SK-N-SH (cell line): ENCODE measurements around the gene PTS. TPM values are rescaled to one million over a fixed set of nuclear protein-coding genes. Genes with fewer than 3 reads are reported as not detected.

Experiments
- CTCF ChIA-PET: fragments of 300-600, 350-600 bp; formaldehyde crosslinking; extraction: SDS; loops from one replicate; lab custom pipeline; 2021; lab: Yijun Ruan, JAX
- POLR2A ChIA-PET: fragments of 350-600 bp; sonication (Branson Sonifier 250); formaldehyde crosslinking; extraction: SDS; loops from one replicate; lab custom pipeline; 2020; ENCODE audit warnings: antibody characterized with exemption, inconsistent platforms; lab: Yijun Ruan, JAX
- DNase-seq: peaks from one replicate; pipeline ENCODE4 v3.0.0; 2012
- H2AFZ ChIP-seq: fragments of 200-600 bp; sonication (generic); 2 replicates; pipeline ENCODE4 v1.8.1; 2016; ENCODE audit warnings: antibody characterized with exemption, mild to moderate bottlenecking, low read depth
- H3F3A ChIP-seq: fragments of 200-600 bp; sonication (generic); replicated peaks from 2 replicates; pipeline ENCODE3; 2016; ENCODE audit warnings: antibody characterized with exemption, mild to moderate bottlenecking; ENCODE audit not compliant: insufficient read depth
- H3K27ac ChIP-seq, 2 experiments: fragments of 200-500 bp in 1 of 2; fragments of 200-600 bp in 1 of 2; sonication (Bioruptor generic) in 1 of 2; sonication (generic), shearing (Covaris generic) in 1 of 2; 2 replicates each; pipeline versions ENCODE4 v1.5.1 to v1.6.1; 2014 to 2016; ENCODE audit warnings: low read depth in 2 of 2, inconsistent platforms in 1 of 2, low read length in 1 of 2, mild to moderate bottlenecking in 1 of 2, mixed read lengths in 1 of 2
- H3K27me3 ChIP-seq: fragments of 200-600 bp; sonication (generic), shearing (Covaris generic); 2 replicates; pipeline ENCODE4 v1.6.1; 2016; ENCODE audit warnings: mixed run types; ENCODE audit not compliant: insufficient read depth
- H3K36me3 ChIP-seq, 2 experiments: fragments of 200-500 bp in 1 of 2; fragments of 200-600 bp in 1 of 2; sonication (Bioruptor generic) in 1 of 2; sonication (generic) in 1 of 2; replicated peaks in 1 of 2; 2 replicates each; pipeline versions ENCODE3 to v1.5.1; 2014 to 2016; ENCODE audit warnings: low read length in 1 of 2, mild to moderate bottlenecking in 1 of 2; ENCODE audit not compliant: insufficient read depth in 2 of 2, control insufficient read depth in 1 of 2
- H3K4me1 ChIP-seq, 2 experiments: fragments of 200-500 bp in 1 of 2; fragments of 200-600 bp in 1 of 2; sonication (Bioruptor generic) in 1 of 2; sonication (generic), shearing (Covaris generic) in 1 of 2; 2 replicates each; pipeline versions ENCODE4 v1.5.1 to v1.6.1; 2014 to 2016; ENCODE audit warnings: low read depth in 1 of 2, low read length in 1 of 2, mixed run types in 1 of 2; ENCODE audit not compliant: insufficient read depth in 2 of 2, control insufficient read depth in 1 of 2
- H3K4me2 ChIP-seq: fragments of 200-600 bp; sonication (generic), shearing (Covaris generic); 2 replicates; pipeline ENCODE4 v1.6.1; 2017; ENCODE audit warnings: mixed run types
- H3K4me3 ChIP-seq, 2 experiments: fragments of 200-500 bp in 1 of 2; fragments of 200-600 bp in 1 of 2; sonication (Bioruptor generic) in 1 of 2; sonication (generic), shearing (Covaris generic) in 1 of 2; 2 replicates each; pipeline versions ENCODE4 v1.5.1 to v1.8.1; 2014 to 2016; ENCODE audit warnings: low read depth in 2 of 2, inconsistent platforms in 1 of 2, low read length in 1 of 2, mild to moderate bottlenecking in 1 of 2, mixed read lengths in 1 of 2, moderate library complexity in 1 of 2
- H3K79me2 ChIP-seq: fragments of 200-600 bp; sonication (generic); 2 replicates; pipeline ENCODE4 v1.8.1; 2017; ENCODE audit warnings: mild to moderate bottlenecking; ENCODE audit not compliant: insufficient read depth
- H3K9ac ChIP-seq: fragments of 200-600 bp; sonication (generic); 2 replicates; pipeline ENCODE4 v1.6.1; 2017; ENCODE audit warnings: mixed run types
- H3K9me2 ChIP-seq: fragments of 200-600 bp; sonication (generic); 2 replicates; pipeline ENCODE4 v1.6.1; 2017; ENCODE audit warnings: mixed run types
- H3K9me3 ChIP-seq: fragments of 200-600 bp; sonication (generic); 2 replicates; pipeline ENCODE4 v1.6.1; 2017; ENCODE audit warnings: mixed run types, mild to moderate bottlenecking, moderate library complexity
- H4K20me1 ChIP-seq: fragments of 200-600 bp; sonication (generic); 2 replicates; pipeline ENCODE4 v1.6.1; 2017; ENCODE audit warnings: mild to moderate bottlenecking, mixed run types; ENCODE audit not compliant: insufficient read depth
- ELF1 ChIP-seq: IDR thresholded peaks from 2 replicates; pipeline ENCODE4 v1.4.0; 2012
- EP300 ChIP-seq, 2 experiments: IDR thresholded peaks; 2 replicates each; pipeline versions ENCODE4 v1.4.0 to v1.6.1; 2012; ENCODE audit warnings: borderline replicate concordance in 1 of 2, low read depth in 1 of 2, low read length in 1 of 2
- EZH2phosphoT487 ChIP-seq: fragments of 200-600 bp; sonication (generic); IDR thresholded peaks from 2 replicates; pipeline ENCODE4 v1.6.1; 2017; ENCODE audit warnings: low read depth, mixed run types, mild to moderate bottlenecking, antibody characterized with exemption, moderate library complexity, borderline replicate concordance
- FOSL2 ChIP-seq: IDR thresholded peaks from 2 replicates; pipeline ENCODE4 v1.4.0; 2012; ENCODE audit warnings: low read depth, mild to moderate bottlenecking, moderate library complexity, borderline replicate concordance
- FOXJ3 ChIP-seq: sonication (generic); formaldehyde crosslinking; IDR thresholded peaks from 2 replicates; pipeline ENCODE4 v1.5.1; 2020; ENCODE audit warnings: mild to moderate bottlenecking, missing genetic modification reagents
- FOXM1 ChIP-seq: IDR thresholded peaks from 2 replicates; pipeline ENCODE4 v1.4.0; 2012; ENCODE audit warnings: low read depth, mild to moderate bottlenecking
- IRF3 ChIP-seq: fragments of 150-350 bp; IDR thresholded peaks from 2 replicates; pipeline ENCODE4 v1.6.1; 2016; ENCODE audit warnings: mild to moderate bottlenecking, low read depth, low read length
- MAX ChIP-seq: IDR thresholded peaks from 2 replicates; pipeline ENCODE4 v1.4.0; 2012; ENCODE audit warnings: low read depth
- MXI1 ChIP-seq: IDR thresholded peaks from 2 replicates; pipeline ENCODE4 v1.6.1; 2012; ENCODE audit warnings: mild to moderate bottlenecking, low read depth, low read length, improper control_type of control experiment
- NRF1 ChIP-seq: IDR thresholded peaks from 2 replicates; pipeline ENCODE4 v1.6.1; 2012; ENCODE audit warnings: low read depth, mild to moderate bottlenecking, low read length
- PBX3 ChIP-seq: IDR thresholded peaks from 2 replicates; pipeline ENCODE4; 2012
- RAD21 ChIP-seq: IDR thresholded peaks from 2 replicates; pipeline ENCODE4 v1.6.1; 2012; ENCODE audit warnings: mild to moderate bottlenecking, low read length
- RCOR1 ChIP-seq: fragments of 150-350 bp; IDR thresholded peaks from 2 replicates; pipeline ENCODE4 v1.6.1; 2017; ENCODE audit warnings: antibody characterized with exemption, low read length
- RXRA ChIP-seq: IDR thresholded peaks from 2 replicates; pipeline ENCODE4 v1.4.0; 2012; ENCODE audit warnings: low read depth, mild to moderate bottlenecking, borderline replicate concordance
- SMC3 ChIP-seq: IDR thresholded peaks from 2 replicates; pipeline ENCODE4 v1.6.1; 2012; ENCODE audit warnings: low read depth, low read length, improper control_type of control experiment
- TAF1 ChIP-seq: IDR thresholded peaks from 2 replicates; pipeline ENCODE4 v1.6.1; 2012; ENCODE audit warnings: low read depth, mild to moderate bottlenecking, low read length, moderate library complexity, borderline replicate concordance
- TCF12 ChIP-seq: IDR thresholded peaks from 2 replicates; pipeline ENCODE4 v1.4.0; 2012
- TEAD4 ChIP-seq: IDR thresholded peaks from 2 replicates; pipeline ENCODE4 v1.4.0; 2012; ENCODE audit warnings: mild to moderate bottlenecking, borderline replicate concordance; ENCODE audit not compliant: insufficient read depth
- YY1 ChIP-seq: IDR thresholded peaks from 2 replicates; pipeline ENCODE4 v1.4.0; 2012; ENCODE audit warnings: low read depth, mild to moderate bottlenecking
- ZBTB33 ChIP-seq: IDR thresholded peaks from 2 replicates; pipeline ENCODE4 v1.4.0; 2012; ENCODE audit warnings: low read depth, borderline replicate concordance
- WGBS: methylation state at CpG from one replicate; pipeline ENCODE4 v1.1.6; 2017; ENCODE audit warnings: low lambda C conversion rate; 5-methylcytosine and 5-hydroxymethylcytosine counted together
- polyA plus RNA-seq, 3 experiments: library from polyadenylated mRNA; depleted of rRNA; stranded (reverse); fragments of >200 nt; gene quantifications; 2 replicates each; pipeline ENCODE4 v1.2.3, GENCODE V29; 2012

PTS gene
- polyA plus RNA-seq, 1 of the 3 experiments (the other 2 are of a cell fraction), result 54.0 TPM

GRCh38 chr11:112179601-112180000, 46.6 kb upstream of the PTS start:
- H3K4me1 ChIP-seq, result peaks cover 4 to 6% of the 10 kb centered on the region in 2 experiments; a peak in 2 of 4 replicates
- H3K4me3 ChIP-seq, result no peak overlapping the region
- H3K4me2 ChIP-seq, result no peak overlapping the region
- H3K9ac ChIP-seq, result no peak overlapping the region
- TF ChIP-seq EZH2phosphoT487 (no peak), RCOR1 (no peak), TCF12 (no peak)
- H4K20me1 ChIP-seq, result no peaks in the 10 kb centered on the region
- H3F3A ChIP-seq, result no peaks in the 10 kb centered on the region
- H3K36me3 ChIP-seq, result no peaks in the 10 kb centered on the region
- H3K9me3 ChIP-seq, result no peaks in the 10 kb centered on the region
- H3K27me3 ChIP-seq, result no peaks in the 10 kb centered on the region
- no peak for DNase-seq
- POLR2A ChIA-PET, result no interaction called here
- CTCF ChIA-PET, result no interaction called here
- H3K9me2 ChIP-seq, result no peaks in the 10 kb centered on the region
- H3K27ac ChIP-seq, result no peak overlapping the region
- no peaks in the 10 kb centered on the region for H3K79me2 ChIP-seq
- no peak overlapping the region for H2AFZ ChIP-seq

- Histone ChIP-seq H4K20me1 (no peaks in the 10 kb centered on the region), H3F3A (no peaks in the 10 kb centered on the region), H3K9ac (no peak overlapping the region), H3K27me3 (no peaks in the 10 kb centered on the region), H3K79me2 (no peaks in the 10 kb centered on the region), H3K4me2 (no peak overlapping the region), H3K9me2 (no peaks in the 10 kb centered on the region), H3K4me1 (no peaks in the 10 kb centered on the region), H3K27ac (no peak overlapping the region), H3K9me3 (no peaks in the 10 kb centered on the region), H2AFZ (no peak overlapping the region), H3K36me3 (no peaks in the 10 kb centered on the region), H3K4me3 (no peak overlapping the region)
- POLR2A ChIA-PET, result no interaction called here
- TF ChIP-seq TEAD4 (no peak), EZH2phosphoT487 (no peak), RXRA (no peak), MXI1 (no peak), NRF1 (no peak), PBX3 (no peak), RAD21 (no peak)
- WGBS, result 71% methylated on average over 1 of the region's 1 CpG
- DNase-seq, result no peak
- CTCF ChIA-PET, result no interaction called here
Observed at GRCh38 chr11:112182867-112183266, 43.4 kb upstream of the PTS start.

GRCh38 chr11:112185883-112186282, 40.3 kb upstream of the PTS start:
- Histone ChIP-seq H3K36me3 (no peaks in the 10 kb centered on the region), H3K4me1 (no peaks in the 10 kb centered on the region), H3K79me2 (no peaks in the 10 kb centered on the region), H3K9me3 (no peaks in the 10 kb centered on the region), H3K9ac (no peak overlapping the region), H3K27ac (no peak overlapping the region), H3K4me3 (no peak overlapping the region), H4K20me1 (no peaks in the 10 kb centered on the region), H2AFZ (no peak overlapping the region), H3K27me3 (no peaks in the 10 kb centered on the region), H3K9me2 (no peaks in the 10 kb centered on the region), H3F3A (no peaks in the 10 kb centered on the region), H3K4me2 (no peak overlapping the region)
- ChIA-PET CTCF (interaction anchor here (1.8 kb wide), 1 partner anchor 11 kb away, joined by 3 read pairs; the partner anchor contains the start of gene BCO2), POLR2A (no interaction called here)
- no peak for DNase-seq
- TF ChIP-seq FOXJ3 (CRISPR knock-in tag) (no peak), SMC3 (no peak), RXRA (no peak), FOSL2 (no peak), MAX (no peak), NRF1 (no peak), TAF1 (no peak), EP300 (IDR thresholded peaks at IDR 0.05; ENCODE audit: borderline replicate concordance in 1 of 2, low read depth in 1 of 2, low read length in 1 of 2) (no peak), ELF1 (no peak), YY1 (no peak), ZBTB33 (no peak), MXI1 (no peak), RCOR1 (no peak), EZH2phosphoT487 (no peak), FOXM1 (no peak), IRF3 (no peak)
